ENCODE results near the gene SPDYC. TPM values are rescaled to one million over a fixed set of nuclear protein-coding genes. Genes with fewer than 3 reads are reported as not detected.

The SPDYC gene
- total and polyA plus RNA-seq, 9 of the 15 experiments (the other 6 are each of a cell fraction or from before 2014, with no cell fraction given) = 4.4 to 18.8 (median 9.2) TPM

- TF ChIP-seq, protein P1, sequence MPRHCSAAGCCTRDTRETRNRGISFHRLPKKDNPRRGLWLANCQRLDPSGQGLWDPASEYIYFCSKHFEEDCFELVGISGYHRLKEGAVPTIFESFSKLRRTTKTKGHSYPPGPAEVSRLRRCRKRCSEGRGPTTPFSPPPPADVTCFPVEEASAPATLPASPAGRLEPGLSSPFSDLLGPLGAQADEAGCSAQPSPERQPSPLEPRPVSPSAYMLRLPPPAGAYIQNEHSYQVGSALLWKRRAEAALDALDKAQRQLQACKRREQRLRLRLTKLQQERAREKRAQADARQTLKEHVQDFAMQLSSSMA (CRISPR knock-in tag; IDR thresholded peaks at IDR 0.05) = no peak
- TF ChIP-seq BDP1 (IDR thresholded peaks at IDR 0.05; ENCODE audit: insufficient read depth, insufficient read length) (no peak), FOXK1 (CRISPR knock-in tag; IDR thresholded peaks at IDR 0.05; ENCODE audit: borderline replicate concordance) (no peak), NR4A1 (CRISPR knock-in tag; IDR thresholded peaks at IDR 0.05) (no peak), NR4A1 (tag; IDR thresholded peaks at IDR 0.05) (no peak; the same call in 1 of the 2 replicates), KLF1 (tag; IDR thresholded peaks at IDR 0.05) (0 out of 2 replicates have a peak, but pooled peaks have one; percentile 17), ZBTB9 (CRISPR knock-in tag; IDR thresholded peaks at IDR 0.05) (0 out of 2 replicates have a peak, but pooled peaks have one; percentile 50), ZNF583 (CRISPR knock-in tag; IDR thresholded peaks at IDR 0.05) (no peak), ZNF197 (CRISPR knock-in tag; IDR thresholded peaks at IDR 0.05; ENCODE audit: low read depth) (0 out of 2 replicates have a peak, but pooled peaks have one; percentile 64), HMG20A (CRISPR knock-in tag; conservative IDR thresholded peaks at IDR 0.05) (no peak), NRF1 (conservative IDR thresholded peaks at IDR 0.05 in 1 of 2, IDR thresholded peaks at IDR 0.05 in 1 of 2) (peak; percentile 15 to 47; a peak in 3 of 4 replicates), MXI1 (IDR thresholded peaks at IDR 0.05; ENCODE audit: low read depth, low read length) (no peak), SMAD4 (CRISPR knock-in tag; conservative IDR thresholded peaks at IDR 0.05) (no peak), DLX4 (CRISPR knock-in tag; IDR thresholded peaks at IDR 0.05) (no peak), SMARCA4 (IDR thresholded peaks at IDR 0.05) (no peak), ZSCAN32 (CRISPR knock-in tag; IDR thresholded peaks at IDR 0.05) (no peak), STAT5A (IDR thresholded peaks at IDR 0.05; ENCODE audit: borderline replicate concordance, low read length) (no peak), E2F8 (IDR thresholded peaks at IDR 0.05; ENCODE audit: low read depth, partially characterized antibody) (no peak), MCM5 (IDR thresholded peaks at IDR 0.05; ENCODE audit: low read depth) (no peak), JUNB (CRISPR knock-in tag; conservative IDR thresholded peaks at IDR 0.05) (no peak), HOXB6 (CRISPR knock-in tag; IDR thresholded peaks at IDR 0.05; ENCODE audit: borderline replicate concordance) (no peak), ATF7 (IDR thresholded peaks at IDR 0.05) (peak; percentile 71; the same call in 1 of the 2 replicates)
- TF ChIP-seq, protein P2, sequence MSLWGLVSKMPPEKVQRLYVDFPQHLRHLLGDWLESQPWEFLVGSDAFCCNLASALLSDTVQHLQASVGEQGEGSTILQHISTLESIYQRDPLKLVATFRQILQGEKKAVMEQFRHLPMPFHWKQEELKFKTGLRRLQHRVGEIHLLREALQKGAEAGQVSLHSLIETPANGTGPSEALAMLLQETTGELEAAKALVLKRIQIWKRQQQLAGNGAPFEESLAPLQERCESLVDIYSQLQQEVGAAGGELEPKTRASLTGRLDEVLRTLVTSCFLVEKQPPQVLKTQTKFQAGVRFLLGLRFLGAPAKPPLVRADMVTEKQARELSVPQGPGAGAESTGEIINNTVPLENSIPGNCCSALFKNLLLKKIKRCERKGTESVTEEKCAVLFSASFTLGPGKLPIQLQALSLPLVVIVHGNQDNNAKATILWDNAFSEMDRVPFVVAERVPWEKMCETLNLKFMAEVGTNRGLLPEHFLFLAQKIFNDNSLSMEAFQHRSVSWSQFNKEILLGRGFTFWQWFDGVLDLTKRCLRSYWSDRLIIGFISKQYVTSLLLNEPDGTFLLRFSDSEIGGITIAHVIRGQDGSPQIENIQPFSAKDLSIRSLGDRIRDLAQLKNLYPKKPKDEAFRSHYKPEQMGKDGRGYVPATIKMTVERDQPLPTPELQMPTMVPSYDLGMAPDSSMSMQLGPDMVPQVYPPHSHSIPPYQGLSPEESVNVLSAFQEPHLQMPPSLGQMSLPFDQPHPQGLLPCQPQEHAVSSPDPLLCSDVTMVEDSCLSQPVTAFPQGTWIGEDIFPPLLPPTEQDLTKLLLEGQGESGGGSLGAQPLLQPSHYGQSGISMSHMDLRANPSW (CRISPR knock-in tag; IDR thresholded peaks at IDR 0.05) = no peak
Measured at GRCh38 chr11:65170058-65170534, at the start of gene SPDYC (continued).
